Posterior vena cava (tissue), 2 donors: ENCODE data around the gene OR2B2. TPM values are rescaled to one million over a fixed set of nuclear protein-coding genes. Genes with fewer than 3 reads are reported as not detected.

Source experiments
- total RNA-seq, 2 donors: library from RNA; stranded (reverse); fragmentation: NEBNext Ultra II Directional; extraction: Animal tissue kit (Norgen Biotek cat#: 25700); gene quantifications; one replicate each; pipeline ENCODE4 v1.2.1, GENCODE V29; 2021
- donor health status: DM: yes; HTN: yes; CAD: no.
- donor health status: DM: yes; HTN: yes; CAD: no.

The OR2B2 gene
- total RNA-seq, 2 donors from 2014 or later = not detected

Other genes starting within 250 kb of the OR2B2 start
- not detected for gene OR2B6, start 44.8 kb upstream of the OR2B2 start, total RNA-seq
- gene ZNF165, start 168.2 kb upstream of the OR2B2 start, total RNA-seq = under 1 TPM; 0.42 to 0.48 TPM
- gene ZSCAN16, start 212.2 kb upstream of the OR2B2 start, total RNA-seq = 1 to 10 TPM; 4.8 to 5.3 TPM
- gene ZKSCAN8, start 229.5 kb upstream of the OR2B2 start, total RNA-seq = 10 to 100 TPM; 16.9 to 18.6 TPM